ENCODE measurements around the gene DNAJC5. TPM values are rescaled to one million over a fixed set of nuclear protein-coding genes. Genes with fewer than 3 reads are reported as not detected.

DNAJC5 gene
- total RNA-seq, 2 experiments from 2014 or later, result 32.2 to 32.5 TPM

GRCh38 chr20:63979557-63980316 is 84.8 kb downstream of the DNAJC5 start, which contains the start of gene SAMD10:
Gene SAMD10, minus strand, starts transcription at chr20:63979642. Its CDS starts 175 bp downstream, at chr20:63979467.
- DNase-seq, result peak; percentile 98
- peak within 1 kb of the TSS; percentile 87 for H3K4me3 Mint-ChIP-seq
- H3K9me3 Mint-ChIP-seq, result no peaks in the 10 kb centered on the region
- H3K27me3 Mint-ChIP-seq, result no peaks in the 10 kb centered on the region
- ChIA-PET CTCF (interaction anchor here (0.7 to 4.2 kb wide), 16 partner anchors 11 to 442 kb away, joined by 3 to 88 read pairs (median 4); partner anchors contain the start of genes C20orf204, LKAAEAR1, OPRL1 and PTK6), POLR2A (interaction anchor here (0.8 to 4.9 kb wide), 15 partner anchors 9 to 338 kb away, joined by 3 to 51 read pairs (median 3); partner anchors contain the start of genes C20orf204, UCKL1 and ZNF512B)
- peaks cover 60% of the 10 kb centered on the region for H3K4me1 Mint-ChIP-seq (ENCODE audit: low read depth)
- peak within 1 kb of the TSS; percentile 98 for H3K27ac Mint-ChIP-seq
- TF ChIP-seq CTCF (IDR thresholded peaks at IDR 0.05), result peak; percentile 32
- peak; percentile 63 for ATAC-seq
- intact Hi-C loops (cut with micrococcal nuclease), result loop anchor here (10.0 kb wide), 2 partner anchors 55 to 85 kb away; partner anchors contain the start of genes C20orf204 and TCEA2
- H3K36me3 Mint-ChIP-seq (ENCODE audit: low read depth), result peaks cover 33% of the 10 kb centered on the region

- POLR2A ChIA-PET, result interaction anchor here (0.8 to 4.9 kb wide), 15 partner anchors 19 to 281 kb away, joined by 3 to 51 read pairs (median 3); partner anchors contain the start of genes C20orf204 and UCKL1
- Mint-ChIP-seq H3K27ac (peak overlapping the region; percentile 98), H3K4me3 (peak overlapping the region; percentile 87), H3K9me3 (no peaks in the 10 kb centered on the region), H3K36me3 (ENCODE audit: low read depth) (peaks cover 32% of the 10 kb centered on the region), H3K27me3 (no peaks in the 10 kb centered on the region), H3K4me1 (ENCODE audit: low read depth) (peaks cover 59% of the 10 kb centered on the region)
- DNase-seq (peak; percentile 60), ATAC-seq (peak; percentile 26)
- CTCF ChIA-PET, result interaction anchor here (0.7 to 4.2 kb wide), 19 partner anchors 12 to 443 kb away, joined by 3 to 88 read pairs (median 4); partner anchors contain the start of genes C20orf204, LIME1, LKAAEAR1 and OPRL1
- TF ChIP-seq CTCF (IDR thresholded peaks at IDR 0.05), result no peak
- intact Hi-C loops (cut with micrococcal nuclease), result loop anchor here (10.0 kb wide), 1 partner anchor 54 kb away; the partner anchor contains the start of gene C20orf204
Observed at GRCh38 chr20:63980317-63980805, 85.4 kb downstream of the DNAJC5 start.

- ATAC-seq (peak; percentile 55), DNase-seq (peak; percentile 96)
- peaks cover 60% of the 10 kb centered on the region for H3K4me1 Mint-ChIP-seq (ENCODE audit: low read depth)
- ChIA-PET POLR2A (interaction anchor here (0.6 to 4.9 kb wide), 13 partner anchors 33 to 282 kb away, joined by 3 to 51 read pairs (median 3); partner anchors contain the start of gene C20orf204), CTCF (interaction anchor here (0.8 to 4.2 kb wide), 18 partner anchors 13 to 444 kb away, joined by 3 to 88 read pairs (median 4); partner anchors contain the start of genes C20orf204, LIME1, LKAAEAR1 and OPRL1)
- H3K36me3 Mint-ChIP-seq (ENCODE audit: low read depth), result peaks cover 36% of the 10 kb centered on the region
- intact Hi-C loops (cut with micrococcal nuclease), result loop anchor here (10.0 kb wide), 1 partner anchor 54 kb away; the partner anchor contains the start of gene C20orf204
- no peaks in the 10 kb centered on the region for H3K27me3 Mint-ChIP-seq
- H3K4me3 Mint-ChIP-seq, result peak within 1 kb of the TSS; percentile 87
- peak within 1 kb of the TSS; percentile 98 for H3K27ac Mint-ChIP-seq
- peak; percentile 87 for TF ChIP-seq CTCF (IDR thresholded peaks at IDR 0.05)
- H3K9me3 Mint-ChIP-seq, result no peaks in the 10 kb centered on the region
Observed at GRCh38 chr20:63980806-63981728, 86.1 kb downstream of the DNAJC5 start, which contains the start of gene PRPF6. Gene PRPF6, plus strand, starts transcription at chr20:63981132. Its CDS starts 114 bp downstream, at chr20:63981246.

- peaks cover 43% of the 10 kb centered on the region for H3K4me1 Mint-ChIP-seq (ENCODE audit: low read depth)
Observed at GRCh38 chr20:63982937-63983336, 88.0 kb downstream of the DNAJC5 start.

More at GRCh38 chr20:63982937-63983336, 88.0 kb downstream of the DNAJC5 start:
- H3K27me3 Mint-ChIP-seq, result no peaks in the 10 kb centered on the region
- CTCF ChIA-PET, result interaction anchor here (0.9 to 4.2 kb wide), 6 partner anchors 9 to 74 kb away, joined by 3 to 88 read pairs (median 4); partner anchors contain the start of gene C20orf204
- ATAC-seq (no peak), DNase-seq (no peak)
- POLR2A ChIA-PET, result interaction anchor here (0.7 to 4.9 kb wide), 4 partner anchors 12 to 117 kb away, joined by 3 to 51 read pairs (median 4); partner anchors contain the start of genes C20orf204 and TPD52L2
- TF ChIP-seq CTCF (IDR thresholded peaks at IDR 0.05), result no peak
- intact Hi-C loops (cut with micrococcal nuclease), result loop anchor here (10.0 kb wide), 1 partner anchor 52 kb away; the partner anchor contains the start of gene C20orf204
- peak overlapping the region; percentile 58 for H3K27ac Mint-ChIP-seq
- peaks cover 33% of the 10 kb centered on the region for H3K36me3 Mint-ChIP-seq (ENCODE audit: low read depth)
- no peaks in the 10 kb centered on the region for H3K9me3 Mint-ChIP-seq
- peak overlapping the region; percentile 43 for H3K4me3 Mint-ChIP-seq

Data from activated CD8-positive, alpha-beta T cell treated with anti-CD3 and anti-CD28 coated beads for 36 hours (primary cell).